Vagina (tissue), 2 donors: Measurements from ENCODE around the gene ANGPT4.

Experiments used
- CTCF ChIP-seq, 3 experiments: fragments of 450-650 bp in 2 of 3; fragments of 200-600 bp in 1 of 3; sonication (generic) in 1 of 3; IDR thresholded peaks; one replicate each; pipeline ENCODE4 v1.5.1; 2017 to 2019; ENCODE audit warnings: antibody characterized with exemption in 3 of 3, mild to moderate bottlenecking in 2 of 3, moderate library complexity in 2 of 3
- POLR2A ChIP-seq, 2 donors: fragments of 450-650 bp; IDR thresholded peaks; one replicate each; pipeline ENCODE4 v1.6.1; 2017; ENCODE audit warnings: antibody characterized with exemption in 2 of 2, mild to moderate bottlenecking in 2 of 2, moderate library complexity in 2 of 2

GRCh38 chr20:905396-905961, 10.7 kb downstream of the ANGPT4 start:
- TF ChIP-seq CTCF (IDR thresholded peaks at IDR 0.05) (no peak), POLR2A (IDR thresholded peaks at IDR 0.05) (no peak)
